Stimulated activated CD4-positive, alpha-beta T cell treated with anti-CD3 and anti-CD28 coated beads, Interleukin-1b, Interleukin-23, amount 100 ng/mL, for 24 hours (primary cell): ENCODE measurements around the gene C17orf75.

Experiments used
- DNase-seq, 4 experiments: peaks; one replicate each; pipeline ENCODE4 v3.0.0-alpha.2; 2020; ENCODE audit warnings: low read depth in 4 of 4, low spot score in 1 of 4

C17orf75 gene

GRCh38 chr17:32278815-32279214 lies 63.2 kb downstream of the C17orf75 start:
- DNase-seq = no peak
